Body of pancreas (tissue), 4 donors: ENCODE measurements around the gene SLC6A11.

Source experiments
- POLR2A ChIP-seq, 3 donors: fragments of 450-650 bp; IDR thresholded peaks; one replicate each; pipeline ENCODE4 v1.6.1; 2016; ENCODE audit warnings: antibody characterized with exemption in 3 of 3, mild to moderate bottlenecking in 2 of 3
- TF ChIP-seq, protein P1 (sequence below), 7 experiments: fragments of 450-650 bp in 4 of 7; fragments of 200-600 bp in 3 of 7; sonication (generic) in 3 of 7; IDR thresholded peaks; one replicate each; pipeline ENCODE4 v1.5.1; 2016 to 2019; ENCODE audit warnings: antibody characterized with exemption in 7 of 7

GRCh38 chr3:10843378-10843777 is 27.4 kb downstream of the SLC6A11 start:
- TF ChIP-seq, protein P1, sequence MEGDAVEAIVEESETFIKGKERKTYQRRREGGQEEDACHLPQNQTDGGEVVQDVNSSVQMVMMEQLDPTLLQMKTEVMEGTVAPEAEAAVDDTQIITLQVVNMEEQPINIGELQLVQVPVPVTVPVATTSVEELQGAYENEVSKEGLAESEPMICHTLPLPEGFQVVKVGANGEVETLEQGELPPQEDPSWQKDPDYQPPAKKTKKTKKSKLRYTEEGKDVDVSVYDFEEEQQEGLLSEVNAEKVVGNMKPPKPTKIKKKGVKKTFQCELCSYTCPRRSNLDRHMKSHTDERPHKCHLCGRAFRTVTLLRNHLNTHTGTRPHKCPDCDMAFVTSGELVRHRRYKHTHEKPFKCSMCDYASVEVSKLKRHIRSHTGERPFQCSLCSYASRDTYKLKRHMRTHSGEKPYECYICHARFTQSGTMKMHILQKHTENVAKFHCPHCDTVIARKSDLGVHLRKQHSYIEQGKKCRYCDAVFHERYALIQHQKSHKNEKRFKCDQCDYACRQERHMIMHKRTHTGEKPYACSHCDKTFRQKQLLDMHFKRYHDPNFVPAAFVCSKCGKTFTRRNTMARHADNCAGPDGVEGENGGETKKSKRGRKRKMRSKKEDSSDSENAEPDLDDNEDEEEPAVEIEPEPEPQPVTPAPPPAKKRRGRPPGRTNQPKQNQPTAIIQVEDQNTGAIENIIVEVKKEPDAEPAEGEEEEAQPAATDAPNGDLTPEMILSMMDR (IDR thresholded peaks at IDR 0.05): no peak
- TF ChIP-seq POLR2A (IDR thresholded peaks at IDR 0.05): no peak
